HG03460 (cell line): ENCODE results near the gene TRIM25.

Experiments used
- ATAC-seq: cut with Tn5 transposase; IDR thresholded peaks from one replicate; pipeline ENCODE4 v1.9.1; 2021; ENCODE audit not compliant: unreplicated experiment

TRIM25 gene

GRCh38 chr17:56896217-56896967 lies 17.5 kb downstream of the TRIM25 start:
- ATAC-seq = no peak

GRCh38 chr17:56894859-56895455 lies 18.9 kb downstream of the TRIM25 start:
- ATAC-seq = no peak

GRCh38 chr17:56893503-56893902 lies 20.3 kb downstream of the TRIM25 start:
- no peak for ATAC-seq

- ATAC-seq = no peak
Observed at GRCh38 chr17:56892333-56892732, 21.5 kb downstream of the TRIM25 start.

- no peak for ATAC-seq
Observed at GRCh38 chr17:56891751-56892150, 22.1 kb downstream of the TRIM25 start.

- ATAC-seq = no peak
Observed at GRCh38 chr17:56890906-56891674, 22.8 kb downstream of the TRIM25 start.

- ATAC-seq = no peak
Observed at GRCh38 chr17:56890390-56890789, 23.5 kb downstream of the TRIM25 start.

- no peak for ATAC-seq
Observed at GRCh38 chr17:56887552-56888467, 26.0 kb downstream of the TRIM25 start.

- no peak for ATAC-seq
Observed at GRCh38 chr17:56887105-56887504, 26.7 kb downstream of the TRIM25 start.

GRCh38 chr17:56886288-56886731 lies 27.5 kb downstream of the TRIM25 start:
- ATAC-seq = no peak

GRCh38 chr17:56885312-56885657 lies 28.6 kb downstream of the TRIM25 start:
- ATAC-seq = no peak

GRCh38 chr17:56884483-56885311 lies 29.2 kb downstream of the TRIM25 start:
- ATAC-seq = no peak

GRCh38 chr17:56883616-56884015 lies 30.2 kb downstream of the TRIM25 start:
- no peak for ATAC-seq

GRCh38 chr17:56881685-56882295 lies 32.1 kb downstream of the TRIM25 start:
- no peak for ATAC-seq

- ATAC-seq = no peak
Observed at GRCh38 chr17:56880571-56880970, 33.3 kb downstream of the TRIM25 start.

GRCh38 chr17:56880133-56880532 lies 33.7 kb downstream of the TRIM25 start:
- no peak for ATAC-seq

GRCh38 chr17:56879280-56879679 lies 34.6 kb downstream of the TRIM25 start:
- no peak for ATAC-seq

GRCh38 chr17:56876766-56877179 lies 37.1 kb downstream of the TRIM25 start:
- ATAC-seq = no peak

GRCh38 chr17:56870081-56870651 lies 43.7 kb downstream of the TRIM25 start:
- no peak for ATAC-seq
